ENCODE measurements around the gene WEE1. TPM values are rescaled to one million over a fixed set of nuclear protein-coding genes. Genes with fewer than 3 reads are reported as not detected.
A peak's percentile ranks its signal among the peaks of the same experiment; 100 is the strongest.

Gene WEE1
- polyA plus RNA-seq, 1 donor (not counting 4 experiments of a cell fraction or from before 2014, with no cell fraction given): 39.2 TPM

DNA sequence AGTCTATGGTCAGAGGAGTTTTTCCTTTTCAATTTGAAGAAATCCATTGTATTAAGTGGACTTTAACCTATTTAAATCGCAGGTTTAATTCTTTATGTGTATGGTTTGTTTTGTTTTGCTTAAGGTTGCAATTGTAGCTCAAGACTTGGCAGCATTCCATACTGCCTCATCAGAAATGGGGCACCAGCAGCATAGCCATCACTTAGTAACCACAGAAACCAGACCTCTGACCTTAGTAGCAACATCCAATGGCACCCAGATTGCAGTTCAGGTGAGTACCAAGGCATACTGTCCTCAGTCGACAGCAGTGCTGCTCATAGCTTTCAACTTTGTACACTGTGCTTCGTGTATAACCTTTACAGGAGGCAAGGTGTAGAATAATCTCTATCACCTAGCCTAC, 48.4 kb upstream of the WEE1 start:
- FAIRE-seq: no peak

DNA sequence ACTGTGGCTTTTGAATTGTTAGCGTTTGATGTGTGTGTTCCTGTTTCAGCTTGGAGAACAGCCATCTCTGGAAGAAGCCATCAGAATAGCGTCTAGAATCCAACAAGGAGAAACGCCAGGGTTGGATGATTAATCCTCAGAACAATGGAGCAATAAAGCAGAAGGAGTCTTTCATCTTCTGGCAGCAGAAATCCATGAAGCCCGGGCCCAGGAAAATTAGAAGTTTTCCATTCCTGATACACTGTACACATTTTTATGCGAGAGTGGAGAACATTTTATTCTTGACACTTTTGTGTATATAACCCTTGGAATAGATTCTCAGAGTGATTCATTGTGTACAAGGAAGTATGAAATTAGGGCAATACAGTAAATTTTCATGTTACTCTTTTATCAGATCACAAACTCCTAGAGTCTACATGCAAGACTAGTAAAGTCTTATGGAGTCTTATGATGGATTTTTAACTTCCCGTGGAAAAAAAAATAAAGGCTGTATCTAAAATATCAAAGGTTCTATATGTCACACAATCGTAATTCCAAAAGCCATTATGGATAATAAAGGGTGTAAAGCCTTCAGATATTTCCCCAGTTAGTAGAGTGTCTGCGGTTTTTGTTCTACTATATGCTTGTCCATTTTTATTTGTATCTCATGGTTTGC, 45.9 kb upstream of the WEE1 start:
- no peaks in the 10 kb centered on the region for H4K20me1 ChIP-seq (ENCODE audit: control insufficient read depth, extremely low read depth, insufficient read depth, low read length)
- no peaks in the 10 kb centered on the region for H3K9me3 ChIP-seq (ENCODE audit: control insufficient read depth, low read depth, low read length)
- peaks cover 1 to 6% of the 10 kb centered on the region in 2 experiments for H3K36me3 ChIP-seq (ENCODE audit: control insufficient read depth in 2 of 2, extremely low read depth in 1 of 2, insufficient read depth in 2 of 2, low read length in 2 of 2)
- peak overlapping the region; percentile 22 for H3K4me2 ChIP-seq (ENCODE audit: control insufficient read depth, extremely low read depth, insufficient read depth, low read depth, low read length)
- no peak overlapping the region for H3K9ac ChIP-seq (ENCODE audit: control insufficient read depth, extremely low read depth, insufficient read depth, low read length)
- DNase-seq (ENCODE audit: low read depth, low spot score) (no peak), FAIRE-seq (peak; percentile 67)
- TF ChIP-seq, protein P1, sequence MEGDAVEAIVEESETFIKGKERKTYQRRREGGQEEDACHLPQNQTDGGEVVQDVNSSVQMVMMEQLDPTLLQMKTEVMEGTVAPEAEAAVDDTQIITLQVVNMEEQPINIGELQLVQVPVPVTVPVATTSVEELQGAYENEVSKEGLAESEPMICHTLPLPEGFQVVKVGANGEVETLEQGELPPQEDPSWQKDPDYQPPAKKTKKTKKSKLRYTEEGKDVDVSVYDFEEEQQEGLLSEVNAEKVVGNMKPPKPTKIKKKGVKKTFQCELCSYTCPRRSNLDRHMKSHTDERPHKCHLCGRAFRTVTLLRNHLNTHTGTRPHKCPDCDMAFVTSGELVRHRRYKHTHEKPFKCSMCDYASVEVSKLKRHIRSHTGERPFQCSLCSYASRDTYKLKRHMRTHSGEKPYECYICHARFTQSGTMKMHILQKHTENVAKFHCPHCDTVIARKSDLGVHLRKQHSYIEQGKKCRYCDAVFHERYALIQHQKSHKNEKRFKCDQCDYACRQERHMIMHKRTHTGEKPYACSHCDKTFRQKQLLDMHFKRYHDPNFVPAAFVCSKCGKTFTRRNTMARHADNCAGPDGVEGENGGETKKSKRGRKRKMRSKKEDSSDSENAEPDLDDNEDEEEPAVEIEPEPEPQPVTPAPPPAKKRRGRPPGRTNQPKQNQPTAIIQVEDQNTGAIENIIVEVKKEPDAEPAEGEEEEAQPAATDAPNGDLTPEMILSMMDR (optimal IDR thresholded peaks at IDR 0.05 in 1 of 3, IDR thresholded peaks at IDR 0.05 in 1 of 3, conservative IDR thresholded peaks at IDR 0.05 in 1 of 3; ENCODE audit: extremely low read depth in 1 of 3, insufficient read depth in 2 of 3, low read length in 3 of 3): no peak
- no peak for TF ChIP-seq EZH2 (IDR thresholded peaks at IDR 0.05; ENCODE audit: low read length)
- dilution Hi-C loops (cut with MboI; ENCODE audit: extremely low pct_ligation_motif_present, low sequenced_read_pairs): no loop called here
- no peaks in the 10 kb centered on the region for H3K79me2 ChIP-seq (ENCODE audit: control insufficient read depth, insufficient read depth, low read length)
- H3K4me3 ChIP-seq (ENCODE audit: control insufficient read depth in 2 of 3, extremely low read depth in 1 of 3, insufficient read depth in 2 of 3, low read depth in 1 of 3, low read length in 3 of 3): no peak overlapping the region
- no peaks in the 10 kb centered on the region for H3K27me3 ChIP-seq (ENCODE audit: control insufficient read depth, extremely low read depth, insufficient read depth, low read length)
- no peaks in the 10 kb centered on the region for H3K9me1 ChIP-seq (ENCODE audit: control insufficient read depth, extremely low read depth, insufficient read depth, low read length)
- H2AFZ ChIP-seq (ENCODE audit: control insufficient read depth, low read length): peak overlapping the region; percentile 30
- peak overlapping the region; percentile 36 for H3K27ac ChIP-seq (ENCODE audit: control insufficient read depth, insufficient read depth, low read length)
- peaks cover 28% of the 10 kb centered on the region for H3K4me1 ChIP-seq (ENCODE audit: control insufficient read depth, extremely low read depth, insufficient read depth, low read length)

More for the DNA sequence above, 48.4 kb upstream of the WEE1 start:
- Histone ChIP-seq H3K36me3 (ENCODE audit: control insufficient read depth in 2 of 2, extremely low read depth in 1 of 2, insufficient read depth in 2 of 2, low read length in 2 of 2) (peaks cover 1 to 6% of the 10 kb centered on the region in 2 experiments), H3K27ac (ENCODE audit: control insufficient read depth, insufficient read depth, low read length) (no peak overlapping the region), H3K4me1 (ENCODE audit: control insufficient read depth, extremely low read depth, insufficient read depth, low read length) (peaks cover 21% of the 10 kb centered on the region), H3K79me2 (ENCODE audit: control insufficient read depth, insufficient read depth, low read length) (no peaks in the 10 kb centered on the region), H3K9ac (ENCODE audit: control insufficient read depth, extremely low read depth, insufficient read depth, low read length) (no peak overlapping the region), H3K4me3 (ENCODE audit: control insufficient read depth in 2 of 3, extremely low read depth in 1 of 3, insufficient read depth in 2 of 3, low read depth in 1 of 3, low read length in 3 of 3) (no peak overlapping the region), H2AFZ (ENCODE audit: control insufficient read depth, low read length) (no peak overlapping the region), H3K4me2 (ENCODE audit: control insufficient read depth, extremely low read depth, insufficient read depth, low read depth, low read length) (no peak overlapping the region), H3K27me3 (ENCODE audit: control insufficient read depth, extremely low read depth, insufficient read depth, low read length) (no peaks in the 10 kb centered on the region), H4K20me1 (ENCODE audit: control insufficient read depth, extremely low read depth, insufficient read depth, low read length) (no peaks in the 10 kb centered on the region), H3K9me1 (ENCODE audit: control insufficient read depth, extremely low read depth, insufficient read depth, low read length) (no peaks in the 10 kb centered on the region), H3K9me3 (ENCODE audit: control insufficient read depth, low read depth, low read length) (no peaks in the 10 kb centered on the region)
- TF ChIP-seq, protein P1 (optimal IDR thresholded peaks at IDR 0.05 in 1 of 3, IDR thresholded peaks at IDR 0.05 in 1 of 3, conservative IDR thresholded peaks at IDR 0.05 in 1 of 3; ENCODE audit: extremely low read depth in 1 of 3, insufficient read depth in 2 of 3, low read length in 3 of 3): no peak
- DNase-seq (ENCODE audit: low read depth, low spot score): no peak
- dilution Hi-C loops (cut with MboI; ENCODE audit: extremely low pct_ligation_motif_present, low sequenced_read_pairs): no loop called here
